Colonic mucosa (tissue), 4 donors: ENCODE results near the gene SH3BP4. TPM values are rescaled to one million over a fixed set of nuclear protein-coding genes. Genes with fewer than 3 reads are reported as not detected.

Experiments
- DNase-seq: peaks from one replicate; pipeline ENCODE4 v3.0.0-alpha.2; 2020
- H3K27ac ChIP-seq: fragments of 200-600 bp; one replicate; pipeline ENCODE4 v1.8.0; 2021
- H3K27me3 ChIP-seq: fragments of 200-600 bp; one replicate; pipeline ENCODE4 v1.8.0; 2021
- H3K36me3 ChIP-seq: fragments of 200-600 bp; one replicate; pipeline ENCODE4 v1.8.0; 2021
- H3K4me1 ChIP-seq: fragments of 200-600 bp; one replicate; pipeline ENCODE4 v1.8.0; 2021; ENCODE audit warnings: mild to moderate bottlenecking
- H3K4me3 ChIP-seq: fragments of 200-600 bp; one replicate; pipeline ENCODE4 v1.8.0; 2021
- H3K9ac ChIP-seq, 2 donors: one replicate each; pipeline ENCODE4 v1.7.0; 2013; ENCODE audit warnings: control low read depth in 2 of 2, low read depth in 2 of 2, low read length in 2 of 2
- H3K9me3 ChIP-seq: fragments of 200-600 bp; one replicate; pipeline ENCODE4 v1.8.0; 2021
- intact Hi-C: fragments of 100-400 bp; cut with DNase I; formaldehyde crosslinking; loops from one replicate; pipeline ENCODE4 v1.14.1; 2022
- total RNA-seq, 2 donors: library from RNA; stranded (reverse); fragmentation: NEBNext Ultra II Directional in 1 of 2; extraction: Animal tissue kit (Norgen Biotek cat#: 25700) in 1 of 2; gene quantifications; one replicate each; pipeline ENCODE4 v1.2.1, GENCODE V29; 2021
- TF ChIP-seq, protein P1 (sequence below): fragments of 200-600 bp; IDR thresholded peaks from one replicate; pipeline ENCODE4 v1.8.0; 2022; ENCODE audit warnings: antibody characterized with exemption, mild to moderate bottlenecking
- donor health status: healthy.
- donor health status: DM: no; HTN: no; CAD: no.
- donor health status: DM: no; HTN: no; CAD: no.

Gene SH3BP4
- total RNA-seq, 2 donors from 2014 or later = 29.1 to 44.4 TPM

DNA sequence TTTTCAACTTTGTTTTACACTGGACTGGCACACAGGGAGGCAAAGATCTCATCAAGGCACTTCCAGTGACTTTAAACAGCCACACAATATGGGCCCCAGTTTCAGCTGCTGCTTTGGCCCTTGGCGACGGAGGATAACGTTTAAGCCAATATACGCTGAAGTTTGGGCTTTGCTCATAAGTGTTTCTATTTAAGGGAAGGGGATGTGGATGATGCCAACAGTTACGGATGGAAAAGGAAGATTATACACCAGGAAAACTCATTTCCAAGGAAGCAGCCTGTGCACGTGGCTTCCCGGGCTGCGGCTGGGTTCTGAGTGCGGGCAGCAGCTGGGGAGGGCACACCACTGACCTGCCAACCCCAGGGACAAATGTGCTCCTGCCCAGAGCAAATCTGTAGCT lies 151.1 kb downstream of the SH3BP4 start:
- no peak overlapping the region for H3K27ac ChIP-seq
- no peaks in the 10 kb centered on the region for H3K4me1 ChIP-seq
- no peak overlapping the region for H3K4me3 ChIP-seq
- H3K27me3 ChIP-seq = no peaks in the 10 kb centered on the region
- H3K9ac ChIP-seq = no peak overlapping the region
- no peaks in the 10 kb centered on the region for H3K36me3 ChIP-seq
- no peaks in the 10 kb centered on the region for H3K9me3 ChIP-seq
- TF ChIP-seq, protein P1, sequence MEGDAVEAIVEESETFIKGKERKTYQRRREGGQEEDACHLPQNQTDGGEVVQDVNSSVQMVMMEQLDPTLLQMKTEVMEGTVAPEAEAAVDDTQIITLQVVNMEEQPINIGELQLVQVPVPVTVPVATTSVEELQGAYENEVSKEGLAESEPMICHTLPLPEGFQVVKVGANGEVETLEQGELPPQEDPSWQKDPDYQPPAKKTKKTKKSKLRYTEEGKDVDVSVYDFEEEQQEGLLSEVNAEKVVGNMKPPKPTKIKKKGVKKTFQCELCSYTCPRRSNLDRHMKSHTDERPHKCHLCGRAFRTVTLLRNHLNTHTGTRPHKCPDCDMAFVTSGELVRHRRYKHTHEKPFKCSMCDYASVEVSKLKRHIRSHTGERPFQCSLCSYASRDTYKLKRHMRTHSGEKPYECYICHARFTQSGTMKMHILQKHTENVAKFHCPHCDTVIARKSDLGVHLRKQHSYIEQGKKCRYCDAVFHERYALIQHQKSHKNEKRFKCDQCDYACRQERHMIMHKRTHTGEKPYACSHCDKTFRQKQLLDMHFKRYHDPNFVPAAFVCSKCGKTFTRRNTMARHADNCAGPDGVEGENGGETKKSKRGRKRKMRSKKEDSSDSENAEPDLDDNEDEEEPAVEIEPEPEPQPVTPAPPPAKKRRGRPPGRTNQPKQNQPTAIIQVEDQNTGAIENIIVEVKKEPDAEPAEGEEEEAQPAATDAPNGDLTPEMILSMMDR = no peak
- no peak for DNase-seq
- intact Hi-C loops = no loop called here
